ENCODE measurements around the gene RNF214.

DNA sequence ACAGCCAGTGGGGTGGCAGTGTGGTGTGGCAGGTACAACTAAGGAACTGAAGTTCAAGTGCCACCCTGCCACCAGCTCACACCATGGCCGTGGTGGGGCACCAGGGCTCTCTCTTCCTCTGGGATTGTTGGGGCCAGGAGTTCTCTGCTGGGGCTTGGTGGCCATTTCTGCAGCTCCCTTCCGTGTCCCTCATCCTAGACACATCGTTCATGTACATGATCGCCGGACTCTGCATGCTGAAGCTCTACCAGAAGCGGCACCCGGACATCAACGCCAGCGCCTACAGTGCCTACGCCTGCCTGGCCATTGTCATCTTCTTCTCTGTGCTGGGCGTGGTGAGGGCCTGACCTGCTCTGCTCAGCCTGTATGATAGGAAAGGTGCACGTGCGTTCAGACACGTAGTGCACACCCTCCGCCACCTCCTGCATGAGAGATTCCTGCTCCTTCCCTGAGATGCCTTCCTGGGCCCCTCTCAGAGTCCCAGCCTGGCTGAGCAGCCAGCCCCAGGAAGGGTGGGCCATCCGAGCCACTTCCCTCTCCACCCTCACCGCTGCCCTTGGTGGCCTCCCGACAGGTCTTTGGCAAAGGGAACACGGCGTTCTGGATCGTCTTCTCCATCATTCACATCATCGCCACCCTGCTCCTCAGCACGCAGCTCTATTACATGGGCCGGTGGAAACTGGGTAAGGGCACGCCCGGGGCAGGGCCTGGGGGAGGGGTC lies 40.6 kb upstream of the RNF214 start:
- TF ChIP-seq TAF1 (IDR thresholded peaks at IDR 0.05; ENCODE audit: low read depth, low read length), result no peak
- TF ChIP-seq POLR2A (IDR thresholded peaks at IDR 0.05; ENCODE audit: low read depth, low read length), result no peak
- no peak for TF ChIP-seq SPI1 (IDR thresholded peaks at IDR 0.05; ENCODE audit: low read depth, low read length)
- no peak for TF ChIP-seq POLR2AphosphoS5 (IDR thresholded peaks at IDR 0.05; ENCODE audit: low read depth, low read length)
- no peak for TF ChIP-seq POU2F2 (IDR thresholded peaks at IDR 0.05; ENCODE audit: low read depth, low read length)
- TF ChIP-seq PAX5 (IDR thresholded peaks at IDR 0.05; ENCODE audit: insufficient read depth, low read length, severe bottlenecking), result no peak
